HG03571 (cell line): ENCODE measurements around the gene KIF20A.
"Not testable (repeated sequence)": the region's sequence is repeated elsewhere in the genome, so short reads cannot be mapped to it uniquely, and the experiment has no call there.

ENCODE experiments used
- ATAC-seq: cut with Tn5 transposase; IDR thresholded peaks from one replicate; pipeline ENCODE4 v1.9.1; 2021; ENCODE audit not compliant: unreplicated experiment

Gene KIF20A

DNA sequence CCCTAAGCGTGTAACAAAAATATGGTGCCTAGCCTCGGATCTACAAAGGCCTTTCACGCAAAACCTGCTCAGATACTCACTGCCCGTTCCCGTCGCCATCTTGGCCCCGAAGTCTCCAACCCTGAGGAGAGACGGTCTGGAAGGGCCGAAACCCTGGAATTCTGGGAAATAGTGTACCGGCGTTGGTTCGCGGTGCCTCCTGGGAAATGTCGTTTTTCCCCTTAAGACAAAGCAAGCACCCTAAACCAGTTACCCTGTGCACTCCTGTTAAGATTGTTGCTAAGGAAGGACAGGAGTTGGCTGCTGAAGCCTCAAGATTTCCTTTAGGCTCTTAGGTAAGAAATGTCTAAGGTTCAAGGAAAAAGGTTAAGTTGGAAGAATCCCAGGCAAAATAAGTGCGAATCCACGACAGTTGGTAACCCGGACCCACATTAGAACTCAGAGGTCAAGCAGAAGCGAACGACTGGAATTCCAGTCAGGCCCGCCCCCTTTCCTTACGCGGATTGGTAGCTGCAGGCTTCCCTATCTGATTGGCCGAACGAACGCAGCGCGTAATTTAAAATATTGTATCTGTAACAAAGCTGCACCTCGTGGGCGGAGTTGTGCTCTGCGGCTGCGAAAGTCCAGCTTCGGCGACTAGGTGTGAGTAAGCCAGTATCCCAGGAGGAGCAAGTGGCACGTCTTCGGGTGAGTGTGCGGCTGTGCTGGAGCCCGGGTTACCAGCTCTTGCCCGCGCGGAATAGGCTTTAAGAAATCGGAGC lies at the start of gene KIF20A, which contains the start of gene BRD8:
KIF20A (plus strand) TSS at position 597 of the 761 bp plus-strand sequence. CDS start 569 bp downstream, outside the sequence.
BRD8 (minus strand) TSS at position 115 of the 761 bp plus-strand sequence; CDS start at position 99, 16 bp downstream.
- peak; percentile 72 for ATAC-seq

DNA sequence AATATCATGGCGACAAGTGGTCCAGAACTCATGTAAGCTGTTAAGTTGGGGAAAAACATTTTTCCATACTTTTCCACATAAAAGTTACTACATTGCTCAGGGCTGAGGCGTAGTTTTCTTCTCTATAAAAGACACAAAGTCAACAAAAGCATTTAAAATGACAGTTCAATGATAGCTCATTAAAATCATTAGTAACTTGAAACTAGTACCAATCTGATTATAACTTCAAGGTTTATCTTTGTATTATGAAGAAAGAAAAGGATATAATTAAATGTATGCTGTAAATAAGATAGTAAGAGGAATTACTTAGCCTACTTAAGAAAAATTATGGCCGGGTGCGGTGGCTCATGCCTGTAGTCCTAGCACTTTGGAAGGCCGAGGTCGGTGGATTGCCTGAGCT lies 49.6 kb upstream of the KIF20A start:
- ATAC-seq, result no peak

DNA sequence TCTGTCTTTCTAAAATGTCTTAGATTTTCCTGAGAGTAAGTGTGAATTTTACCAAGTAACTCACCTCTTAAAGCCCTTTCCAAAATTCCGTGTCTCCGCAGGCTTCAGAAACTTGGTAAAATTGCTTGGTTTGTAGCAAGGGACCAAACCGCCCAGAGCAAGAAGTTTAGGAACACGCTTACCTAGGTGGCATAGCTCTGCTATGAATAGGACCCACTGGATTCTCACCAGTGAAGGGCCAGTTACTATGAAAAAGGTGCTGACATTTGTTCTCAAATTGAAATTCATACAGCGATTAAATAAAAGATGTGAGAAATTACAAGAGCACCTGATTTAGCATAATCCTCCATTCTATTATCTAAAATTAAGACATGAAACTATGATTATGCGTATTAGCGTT lies 46.4 kb upstream of the KIF20A start:
- no peak for ATAC-seq

DNA sequence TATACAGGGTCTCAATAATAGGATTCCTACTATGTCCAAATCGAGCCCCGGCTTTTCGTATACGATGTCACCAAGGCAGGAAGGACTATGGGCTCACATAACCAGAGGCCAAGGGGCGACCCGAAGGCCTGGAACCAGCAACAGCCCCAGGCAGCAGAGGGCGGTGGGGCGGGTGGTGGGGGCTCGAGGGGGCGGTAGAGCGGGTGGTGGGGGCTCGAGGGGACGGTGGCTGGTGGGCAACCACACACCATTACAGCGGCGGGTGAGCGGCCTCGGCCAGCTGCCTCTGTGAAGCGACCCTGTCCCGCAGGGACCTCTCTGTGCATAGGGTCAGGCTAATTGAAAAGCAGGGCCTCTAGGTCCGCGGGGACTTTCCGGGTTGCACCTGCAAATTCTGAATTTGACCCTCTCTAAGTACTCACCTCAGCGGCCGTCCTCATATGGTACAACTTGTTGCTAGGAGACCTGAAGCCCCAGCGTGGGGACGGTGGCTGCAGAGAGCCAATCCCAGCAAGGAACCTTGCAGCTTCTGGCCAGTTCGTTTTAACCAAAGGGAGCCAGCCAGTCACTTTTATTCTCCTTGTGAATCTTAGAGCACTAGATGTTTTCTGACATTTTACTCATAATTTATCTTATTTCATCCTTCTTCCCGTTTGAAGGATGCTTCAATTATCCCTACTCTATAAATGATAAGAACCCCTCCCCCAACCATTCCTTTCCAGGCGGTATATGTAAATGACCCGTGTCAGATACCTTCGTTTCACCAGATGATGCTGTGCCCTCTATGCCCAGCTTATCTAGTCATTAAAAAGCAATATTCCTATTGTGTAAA lies 39.7 kb upstream of the KIF20A start, which contains the start of gene NME5:
NME5 (minus strand) TSS at position 480 of the 832 bp plus-strand sequence. CDS start 648 bp downstream, outside the sequence.
- ATAC-seq, result no peak

DNA sequence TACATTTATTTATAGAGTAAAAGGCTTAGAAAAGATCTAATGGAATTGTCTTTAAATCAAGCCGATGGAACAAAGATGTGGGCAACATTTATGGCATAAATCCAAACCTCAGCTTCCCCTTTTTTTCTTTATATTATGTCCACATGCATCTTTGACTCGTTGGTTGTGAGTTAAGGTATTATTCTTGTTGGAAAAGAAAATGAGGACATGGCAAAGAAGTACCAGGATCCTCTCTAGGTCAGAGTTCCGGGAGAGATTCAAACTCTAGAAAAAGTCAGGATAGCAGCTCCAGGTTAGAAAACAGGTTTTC lies 39.2 kb upstream of the KIF20A start:
- no peak for ATAC-seq

DNA sequence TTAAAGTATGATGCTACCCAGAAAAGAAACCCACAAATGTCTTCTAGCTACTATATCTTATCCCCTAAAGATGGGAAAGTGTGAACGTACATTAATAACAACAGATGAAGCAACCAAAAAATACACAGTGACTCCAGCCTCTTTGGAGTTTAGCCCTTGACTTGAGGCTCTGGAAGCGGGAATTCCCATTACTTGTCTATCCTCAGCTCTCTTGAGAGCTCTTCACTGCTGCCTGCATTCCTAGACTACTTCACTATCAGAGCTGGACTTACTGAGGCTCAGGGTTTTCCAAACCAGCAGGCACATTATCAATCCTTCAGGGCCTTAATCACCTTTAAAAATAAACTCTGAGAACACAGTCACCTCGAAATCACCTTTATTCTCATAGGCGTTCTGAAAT lies 38.6 kb upstream of the KIF20A start:
- no peak for ATAC-seq

DNA sequence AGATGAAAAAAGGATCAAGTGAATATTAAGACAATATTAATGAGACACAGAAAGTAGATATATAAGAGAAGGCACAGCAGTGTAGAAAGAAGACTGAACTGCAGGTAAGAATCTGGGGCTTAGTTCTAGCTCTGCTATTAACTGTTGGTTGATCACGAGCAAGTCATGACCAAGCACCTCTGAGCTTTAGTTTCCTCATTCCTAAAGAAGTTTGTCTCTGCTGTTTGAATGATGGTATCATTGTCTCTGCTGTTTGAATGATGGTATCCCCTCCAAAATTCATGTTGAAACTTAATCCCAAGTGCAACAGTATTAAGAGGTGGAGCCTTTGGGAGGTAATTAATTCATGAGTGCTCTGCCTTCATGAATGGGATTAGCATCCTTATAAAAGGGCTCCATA lies 37.2 kb upstream of the KIF20A start:
- no peak for ATAC-seq

DNA sequence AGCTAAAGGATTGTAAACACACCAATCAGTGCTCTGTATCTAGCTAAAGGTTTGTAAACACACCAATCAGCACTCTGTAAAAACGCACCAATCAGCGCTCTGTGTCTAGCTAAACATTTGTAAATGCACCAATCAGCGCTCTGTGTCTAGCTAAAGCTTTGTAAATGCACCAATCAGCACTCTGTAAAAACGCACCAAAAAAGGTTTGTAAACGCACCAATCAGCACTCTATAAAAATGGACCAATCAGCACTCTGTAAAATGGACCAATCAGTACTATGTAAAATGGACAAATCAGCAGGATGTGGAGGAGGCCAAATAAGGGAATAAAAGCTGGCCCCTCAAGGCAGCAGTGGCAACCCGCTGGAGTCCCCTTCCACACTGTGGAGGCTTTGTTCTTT lies 35.3 kb upstream of the KIF20A start:
- not testable (repeated sequence) for ATAC-seq

DNA sequence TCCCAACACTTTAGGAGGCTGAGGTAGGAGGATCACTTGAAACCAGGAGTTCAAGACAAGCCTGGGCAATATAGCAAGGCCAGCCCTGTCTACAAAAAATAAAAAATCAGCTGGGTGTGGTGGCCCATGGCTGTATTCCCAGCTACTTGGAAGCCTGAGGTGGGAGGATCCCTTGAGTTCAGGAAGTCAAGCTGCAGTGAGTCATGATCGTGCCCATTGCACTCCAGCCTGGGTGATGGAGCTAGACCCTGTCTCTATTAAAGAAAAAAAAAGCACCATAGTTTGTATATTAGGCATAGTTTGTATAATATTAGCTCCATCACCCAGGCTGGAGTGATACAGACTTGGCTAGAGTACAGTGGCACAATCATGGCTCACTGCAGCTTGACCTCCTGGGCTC lies 30.1 kb upstream of the KIF20A start:
- no peak for ATAC-seq

DNA sequence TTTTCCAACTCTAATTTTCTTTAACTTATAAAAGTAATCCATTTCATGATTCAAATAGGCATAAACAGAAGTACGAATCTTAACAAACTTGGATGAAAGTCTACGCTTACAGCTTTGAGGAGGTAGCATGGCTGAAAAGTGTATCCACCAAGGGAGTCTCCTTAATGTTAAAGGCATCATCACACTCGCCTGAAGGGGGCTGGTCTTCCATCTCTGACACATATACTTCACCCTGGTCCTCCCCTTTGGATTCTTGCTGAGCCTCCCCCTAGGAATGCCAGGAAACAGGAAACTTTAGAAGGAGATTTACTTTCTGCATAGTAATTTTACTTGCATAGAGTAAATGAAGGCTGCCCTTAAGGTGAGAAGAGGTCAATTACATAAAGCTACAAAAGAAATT lies 29.4 kb upstream of the KIF20A start:
- ATAC-seq, result no peak

DNA sequence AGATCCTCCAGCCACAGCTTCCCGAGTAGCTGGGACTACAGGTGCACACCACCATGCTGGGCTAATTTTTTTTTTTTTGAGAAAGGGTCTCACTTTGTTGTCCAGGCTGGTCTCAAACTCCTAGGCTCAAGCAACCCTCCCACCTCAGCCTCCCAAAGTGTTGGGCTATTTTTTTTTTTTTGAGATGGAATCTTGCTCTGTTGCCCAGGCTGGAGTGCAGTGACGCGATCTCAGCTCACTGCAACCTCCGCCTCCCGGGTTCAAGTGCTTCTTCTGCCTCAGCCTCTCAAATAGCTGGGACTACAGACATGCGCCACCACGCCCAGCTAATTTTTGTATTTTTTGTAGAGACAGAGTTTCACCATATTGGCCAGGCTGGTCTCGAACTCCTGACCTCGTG lies 22.9 kb upstream of the KIF20A start:
- ATAC-seq, result not testable (repeated sequence)

DNA sequence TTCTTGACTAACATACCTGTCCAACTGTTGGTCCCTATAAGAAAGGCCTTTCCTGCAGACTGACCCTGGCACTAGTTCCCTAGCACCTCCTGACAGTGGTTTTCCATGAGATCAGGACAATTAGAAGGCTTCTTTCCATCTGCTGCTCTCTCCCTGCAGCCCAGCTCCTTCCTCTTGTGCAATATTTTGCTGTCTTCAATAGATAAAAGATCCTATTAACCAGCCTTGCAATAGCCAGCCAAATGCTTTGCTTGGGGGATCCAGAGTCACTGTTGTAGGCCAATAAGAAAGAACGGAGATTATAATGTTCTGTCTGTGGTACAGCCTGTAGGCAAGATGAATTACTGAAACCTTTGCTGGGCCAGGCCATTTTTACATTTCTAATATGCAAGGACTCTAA lies 21.3 kb upstream of the KIF20A start:
- no peak for ATAC-seq

DNA sequence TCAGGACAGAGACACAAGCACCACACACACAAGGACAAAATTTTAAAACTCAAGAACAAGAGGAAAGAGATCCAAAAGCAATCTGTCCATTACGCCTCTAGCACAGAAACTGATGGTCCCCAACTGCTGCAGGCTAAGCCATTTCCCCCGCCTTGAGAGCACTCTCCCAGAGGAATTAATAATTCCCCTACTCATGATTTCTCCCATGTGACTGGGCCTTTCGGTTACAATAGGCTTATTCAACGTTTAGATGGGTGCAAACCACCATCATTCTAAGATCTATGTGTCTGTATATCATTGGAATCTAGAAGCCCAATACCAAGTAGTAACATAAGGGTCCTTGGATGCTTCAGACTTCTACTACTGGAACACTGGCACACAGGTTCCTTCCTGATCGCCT lies 19.2 kb upstream of the KIF20A start:
- ATAC-seq, result no peak

DNA sequence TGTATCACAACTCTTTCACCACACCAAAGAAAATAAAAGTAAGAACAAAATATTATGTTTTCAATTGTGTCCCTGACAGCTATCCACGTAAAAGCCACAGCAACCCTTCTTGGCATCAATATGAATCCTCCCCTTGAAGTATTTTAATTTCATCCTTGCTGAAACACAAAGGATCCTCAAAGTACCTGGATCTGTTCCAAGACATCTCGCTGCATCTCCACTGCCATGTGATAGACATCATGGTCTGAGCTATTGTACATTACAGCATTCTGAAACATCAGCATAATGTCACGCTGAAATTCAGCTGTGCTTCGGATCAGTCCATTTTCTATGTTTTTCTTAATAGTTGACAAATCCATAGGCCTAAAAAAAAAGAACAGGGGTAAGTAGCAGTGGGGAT lies 18.2 kb upstream of the KIF20A start:
- ATAC-seq, result no peak

DNA sequence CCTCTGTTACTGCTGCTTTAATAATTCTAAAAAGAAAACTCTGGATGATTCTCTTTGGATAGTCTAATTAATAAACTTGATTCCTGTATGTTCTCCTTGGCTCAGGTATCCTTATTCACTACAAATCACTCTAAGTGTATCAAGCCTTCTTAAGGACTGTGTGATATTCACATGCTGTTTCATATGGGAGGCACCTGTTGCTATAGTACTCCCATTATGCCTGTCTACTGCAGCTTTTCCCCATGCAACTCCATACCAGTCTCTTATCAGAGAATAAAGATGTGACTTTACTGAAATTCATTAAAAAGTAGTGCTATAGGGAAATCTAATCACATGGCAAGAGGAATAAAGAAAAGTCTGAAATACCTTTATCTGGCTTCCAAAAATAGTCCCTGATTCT lies 15.2 kb upstream of the KIF20A start:
- ATAC-seq, result no peak

DNA sequence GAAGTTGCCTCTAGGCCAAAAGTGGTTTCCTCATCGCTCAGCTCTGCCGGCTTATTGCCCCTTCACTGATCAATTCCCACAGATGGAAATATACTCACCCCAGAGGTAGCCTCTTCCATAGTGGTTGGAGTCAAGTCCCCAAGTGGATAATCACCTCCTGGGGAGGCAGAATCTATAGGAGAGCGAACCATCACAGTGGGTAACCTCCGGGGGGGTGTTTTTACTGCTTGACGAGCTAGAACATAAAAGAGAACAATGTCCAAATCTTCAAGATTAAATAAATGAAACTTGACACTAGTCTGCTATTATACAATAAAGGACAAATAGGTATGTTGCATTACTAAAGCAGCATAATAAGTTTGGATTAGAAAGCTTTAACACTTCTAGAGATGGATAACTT lies 9.8 kb upstream of the KIF20A start:
- ATAC-seq, result no peak

DNA sequence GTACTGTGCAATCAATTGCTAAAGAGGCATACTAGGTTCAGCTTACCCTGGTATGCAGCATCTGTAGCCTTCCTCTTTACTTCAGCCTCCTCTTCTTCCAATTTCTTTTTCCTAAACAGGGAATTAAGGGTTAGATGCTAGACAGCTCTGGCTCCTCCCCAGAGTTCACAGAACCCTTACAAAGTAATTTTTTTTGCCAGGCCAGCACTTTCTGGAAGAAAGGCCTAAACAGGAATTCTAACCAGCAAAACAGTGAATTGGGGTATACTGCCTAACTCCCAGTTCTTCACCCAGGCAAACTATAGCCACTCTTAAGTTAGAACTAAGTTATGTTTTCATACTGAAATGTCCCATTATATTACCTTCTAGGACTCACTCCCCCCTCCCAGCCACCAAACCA lies 8.6 kb upstream of the KIF20A start:
- no peak for ATAC-seq

DNA sequence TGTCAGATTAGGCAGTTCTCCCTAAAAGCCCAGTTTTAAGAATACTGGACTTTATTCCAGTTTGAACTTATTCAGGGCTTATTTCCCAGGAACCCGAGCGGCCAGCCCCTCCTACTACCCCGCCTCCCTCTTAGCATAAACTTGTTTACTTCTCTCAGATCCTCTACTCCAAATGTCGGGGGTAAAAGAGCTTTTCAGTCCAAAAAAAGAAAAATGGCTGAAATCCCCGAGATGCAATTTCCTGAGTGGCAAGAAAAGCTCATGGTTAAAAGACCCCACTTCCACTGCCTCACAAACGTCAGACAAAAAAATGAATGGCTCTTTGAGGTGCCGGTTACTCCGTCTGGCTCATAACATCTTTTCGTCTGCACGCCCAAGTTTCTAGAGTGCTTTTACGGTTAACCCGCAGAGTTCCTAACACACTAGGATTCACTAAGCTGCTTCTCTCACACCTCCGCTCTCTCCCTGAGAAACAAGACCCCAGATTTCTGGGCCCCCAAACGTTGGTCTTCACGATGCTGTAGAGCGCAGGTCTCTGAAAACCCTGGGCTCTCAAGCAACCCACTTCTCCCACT lies 884 bp upstream of the KIF20A start:
- ATAC-seq, result no peak

DNA sequence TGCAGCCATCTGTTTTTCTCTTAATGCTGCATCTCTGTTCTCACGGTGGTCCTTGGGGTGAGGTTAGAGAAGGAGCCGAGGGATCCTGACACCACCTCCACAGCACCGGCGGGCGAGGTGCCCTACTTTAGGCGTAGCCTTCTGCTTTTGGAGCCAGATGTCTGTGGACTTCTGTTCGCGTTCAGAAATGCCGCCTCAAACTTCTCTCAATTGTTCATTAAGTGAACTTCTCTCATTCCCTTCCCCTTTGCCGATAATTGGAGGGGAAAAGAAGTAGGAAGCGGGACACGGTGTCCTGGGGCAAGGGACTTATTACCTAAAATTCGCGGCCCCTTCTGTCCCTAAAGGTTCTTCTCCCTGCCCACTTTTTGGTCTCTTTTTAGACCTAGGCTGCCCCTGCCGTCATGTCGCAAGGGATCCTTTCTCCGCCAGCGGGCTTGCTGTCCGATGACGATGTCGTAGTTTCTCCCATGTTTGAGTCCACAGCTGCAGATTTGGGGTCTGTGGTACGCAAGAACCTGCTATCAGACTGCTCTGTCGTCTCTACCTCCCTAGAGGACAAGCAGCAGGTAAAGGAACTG lies 455 bp downstream of the KIF20A start:
- ATAC-seq, result no peak

DNA sequence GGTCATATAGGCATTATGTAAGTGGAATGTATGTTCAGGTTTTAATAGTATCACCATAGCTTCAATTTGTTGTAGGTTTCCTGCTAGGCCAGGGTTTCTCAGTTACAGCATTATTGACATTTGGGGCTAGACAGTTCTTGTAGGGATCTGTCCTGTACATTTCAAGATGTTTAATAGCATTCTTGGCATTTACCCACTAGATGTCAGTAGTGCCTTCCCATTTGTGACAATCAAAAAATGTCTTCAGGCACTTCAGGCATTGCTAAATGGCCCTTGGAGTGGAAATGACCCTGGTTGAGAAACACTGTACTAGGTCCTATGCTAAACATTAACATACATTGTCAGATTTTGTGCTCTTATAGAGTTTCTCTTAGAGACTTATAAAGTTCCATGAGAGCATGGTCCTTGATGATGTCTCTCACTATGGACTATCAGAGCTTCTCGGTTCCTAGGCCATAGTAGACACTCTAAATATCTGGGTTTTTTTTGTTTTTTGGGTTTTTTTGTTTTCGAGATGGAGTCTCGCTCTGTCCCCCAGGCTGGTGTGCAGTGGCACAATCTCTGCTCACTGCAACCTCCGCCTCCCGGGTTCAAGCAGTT lies 1.4 kb downstream of the KIF20A start:
- ATAC-seq, result no peak

DNA sequence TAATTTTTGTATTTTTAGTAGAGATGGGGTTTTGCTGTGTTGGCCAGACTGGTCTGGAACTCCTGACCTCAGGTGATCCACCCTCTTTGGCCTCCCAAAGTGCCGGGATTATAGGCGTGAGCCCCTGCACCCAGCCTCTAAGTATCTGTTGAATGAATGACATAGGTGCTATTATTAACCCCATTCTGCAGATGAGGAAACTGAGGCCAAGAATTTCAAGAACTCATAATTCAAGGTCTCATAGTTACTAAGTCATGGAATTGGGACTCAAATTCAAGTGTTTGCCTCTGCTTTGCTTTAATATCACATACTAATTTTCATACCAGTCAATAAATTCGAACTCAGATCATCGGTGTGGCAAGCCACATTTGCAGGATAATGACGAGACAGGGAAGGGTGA lies 1.9 kb downstream of the KIF20A start:
- no peak for ATAC-seq
